Measurements from ENCODE around the gene CRYL1.

- TF ChIP-seq, protein P1, sequence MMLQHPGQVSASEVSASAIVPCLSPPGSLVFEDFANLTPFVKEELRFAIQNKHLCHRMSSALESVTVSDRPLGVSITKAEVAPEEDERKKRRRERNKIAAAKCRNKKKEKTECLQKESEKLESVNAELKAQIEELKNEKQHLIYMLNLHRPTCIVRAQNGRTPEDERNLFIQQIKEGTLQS (IDR thresholded peaks at IDR 0.05), result no peak
- TF ChIP-seq, protein P1 (CRISPR knock-in tag; conservative IDR thresholded peaks at IDR 0.05), result no peak
- TF ChIP-seq ZKSCAN1 (IDR thresholded peaks at IDR 0.05; ENCODE audit: low read depth, low read length) (no peak), TOE1 (IDR thresholded peaks at IDR 0.05; ENCODE audit: borderline replicate concordance) (no peak), TOE1 (CRISPR knock-in tag; IDR thresholded peaks at IDR 0.05; ENCODE audit: borderline replicate concordance, low read depth) (no peak)
Observed at GRCh38 chr13:20561741-20562140, 36.1 kb upstream of the CRYL1 start.

All from K562 (cell line).